Measurements from ENCODE around the gene ZDHHC14.

GRCh38 chr6:157651731-157652490, 270.9 kb downstream of the ZDHHC14 start:
- TF ChIP-seq CTCF (IDR thresholded peaks at IDR 0.05) (no peak), POLR2AphosphoS5 (IDR thresholded peaks at IDR 0.05) (no peak), POLR2A (IDR thresholded peaks at IDR 0.05) (no peak)
